ENCODE results near the gene NAB1. TPM values are rescaled to one million over a fixed set of nuclear protein-coding genes. Genes with fewer than 3 reads are reported as not detected.
A peak's percentile ranks its signal among the peaks of the same experiment; 100 is the strongest.

The NAB1 gene
- polyA plus RNA-seq, 1 of the 3 experiments (the other 2 are of a cell fraction) = 9.7 TPM

- TF ChIP-seq CHD2 (IDR thresholded peaks at IDR 0.05; ENCODE audit: low read length, partially characterized antibody) (no peak), ZBTB33 (IDR thresholded peaks at IDR 0.05; ENCODE audit: borderline replicate concordance, low read depth) (no peak)
Observed at GRCh38 chr2:190640117-190640516, 8.8 kb upstream of the NAB1 start (continued).

GRCh38 chr2:190641469-190641868, 7.4 kb upstream of the NAB1 start:
- H3F3A ChIP-seq (replicated peaks; ENCODE audit: insufficient read depth) = peaks cover 17% of the 10 kb centered on the region
- no peak for DNase-seq
- POLR2A ChIA-PET = no interaction called here
- no peak overlapping the region for H3K27ac ChIP-seq (ENCODE audit: low read depth in 2 of 2, low read length in 1 of 2)
- no peaks in the 10 kb centered on the region for H4K20me1 ChIP-seq (ENCODE audit: insufficient read depth)
- TF ChIP-seq YY1 (IDR thresholded peaks at IDR 0.05; ENCODE audit: low read depth) = no peak
- no peak for TF ChIP-seq GATA2 (CRISPR knock-in tag; IDR thresholded peaks at IDR 0.05)
- TF ChIP-seq MAX (IDR thresholded peaks at IDR 0.05; ENCODE audit: low read depth) = no peak
- H3K9me2 ChIP-seq = no peaks in the 10 kb centered on the region
- CTCF ChIA-PET = no interaction called here
- H3K4me3 ChIP-seq (ENCODE audit: low read depth in 2 of 2, low read length in 1 of 2) = no peak overlapping the region
- H3K9me3 ChIP-seq = no peaks in the 10 kb centered on the region
- no peak overlapping the region for H3K9ac ChIP-seq
- H3K79me2 ChIP-seq (ENCODE audit: insufficient read depth) = no peaks in the 10 kb centered on the region
- no peaks in the 10 kb centered on the region for H3K27me3 ChIP-seq (ENCODE audit: insufficient read depth)
- H2AFZ ChIP-seq (ENCODE audit: low read depth) = no peak overlapping the region
- no peak overlapping the region for H3K4me2 ChIP-seq
- peaks cover 12 to 18% of the 10 kb centered on the region in 2 experiments for H3K4me1 ChIP-seq (ENCODE audit: control insufficient read depth in 1 of 2, insufficient read depth in 2 of 2, low read depth in 1 of 2, low read length in 1 of 2)
- H3K36me3 ChIP-seq (replicated peaks in 1 of 2; ENCODE audit: control insufficient read depth in 1 of 2, insufficient read depth in 2 of 2, low read length in 1 of 2) = no peaks in the 10 kb centered on the region
- 95% methylated on average over 3 of the region's 3 CpGs for WGBS (ENCODE audit: low lambda C conversion rate)

GRCh38 chr2:190646780-190647522, 1.9 kb upstream of the NAB1 start:
- Histone ChIP-seq H3K4me1 (ENCODE audit: control insufficient read depth in 1 of 2, insufficient read depth in 2 of 2, low read depth in 1 of 2, low read length in 1 of 2) (peaks cover 14 to 18% of the 10 kb centered on the region in 2 experiments; a peak in 3 of 4 replicates), H3K9me2 (no peaks in the 10 kb centered on the region), H3K9ac (no peak overlapping the region), H3K4me3 (ENCODE audit: low read depth in 2 of 2, low read length in 1 of 2) (peak overlapping the region; percentile 19 to 31; a peak in 2 of 4 replicates), H3K27me3 (ENCODE audit: insufficient read depth) (no peaks in the 10 kb centered on the region), H3K79me2 (ENCODE audit: insufficient read depth) (peaks cover 21% of the 10 kb centered on the region), H3K36me3 (replicated peaks in 1 of 2; ENCODE audit: control insufficient read depth in 1 of 2, insufficient read depth in 2 of 2, low read length in 1 of 2) (no peaks in the 10 kb centered on the region), H3F3A (replicated peaks; ENCODE audit: insufficient read depth) (peaks cover 24% of the 10 kb centered on the region), H3K27ac (ENCODE audit: low read depth in 2 of 2, low read length in 1 of 2) (peak overlapping the region; percentile 53 to 88; a peak in 3 of 4 replicates), H2AFZ (ENCODE audit: low read depth) (peak overlapping the region; percentile 81; the same call in 1 of the 2 replicates), H3K9me3 (no peaks in the 10 kb centered on the region), H3K4me2 (peak overlapping the region; percentile 77; the same call in 1 of the 2 replicates), H4K20me1 (ENCODE audit: insufficient read depth) (peaks cover 5% of the 10 kb centered on the region; the same call in 1 of the 2 replicates)
- no peak for DNase-seq
- WGBS (ENCODE audit: low lambda C conversion rate) = 50% methylated on average over 9 of the region's 9 CpGs
- TF ChIP-seq SMC3 (IDR thresholded peaks at IDR 0.05; ENCODE audit: low read depth, low read length) (no peak), MXI1 (IDR thresholded peaks at IDR 0.05; ENCODE audit: low read depth, low read length) (no peak), CTCF (IDR thresholded peaks at IDR 0.05) (no peak), ELF1 (IDR thresholded peaks at IDR 0.05) (no peak), JUND (IDR thresholded peaks at IDR 0.05) (no peak; the same call in 1 of the 2 replicates), YY1 (IDR thresholded peaks at IDR 0.05; ENCODE audit: low read depth) (no peak), PBX3 (IDR thresholded peaks at IDR 0.05) (peak; percentile 73), EZH2phosphoT487 (IDR thresholded peaks at IDR 0.05; ENCODE audit: borderline replicate concordance, low read depth) (no peak), TCF12 (IDR thresholded peaks at IDR 0.05) (peak; percentile 60), RXRA (IDR thresholded peaks at IDR 0.05; ENCODE audit: borderline replicate concordance, low read depth) (no peak), EP300 (IDR thresholded peaks at IDR 0.05; ENCODE audit: borderline replicate concordance in 1 of 2, low read depth in 1 of 2, low read length in 1 of 2) (peak; percentile 19 to 27; a peak in 1 of 4 replicates), GABPA (IDR thresholded peaks at IDR 0.05; ENCODE audit: low read depth) (no peak), GATA2 (CRISPR knock-in tag; IDR thresholded peaks at IDR 0.05) (no peak), CHD2 (IDR thresholded peaks at IDR 0.05; ENCODE audit: low read length, partially characterized antibody) (no peak), FOXM1 (IDR thresholded peaks at IDR 0.05; ENCODE audit: low read depth) (no peak)
- ChIA-PET POLR2A (interaction anchor here (0.7 kb wide), 1 partner anchor 115 kb away, joined by 3 read pairs; no protein-coding TSS in a partner anchor), CTCF (no interaction called here)

Data from SK-N-SH (cell line).